HEK293 (cell line): ENCODE results near the gene DZIP3.

Source experiments
- CTCF ChIA-PET: fragments of 350-600 bp; formaldehyde crosslinking; extraction: SDS; loops from one replicate; lab custom pipeline; 2021; ENCODE audit warnings: antibody characterized with exemption; lab: Yijun Ruan, JAX
- POLR2A ChIA-PET: fragments of 300-600 bp; formaldehyde crosslinking; extraction: SDS; loops from one replicate; lab custom pipeline; 2020; ENCODE audit warnings: antibody characterized with exemption, inconsistent platforms; lab: Yijun Ruan, JAX
- H3K27ac ChIP-seq: fragments of 200-500 bp; sonication (Bioruptor generic); 2 replicates; pipeline ENCODE4 v1.5.1; 2014; ENCODE audit warnings: low read depth, low read length, control low read depth, inconsistent platforms; ENCODE audit errors: extremely low read depth
- H3K36me3 ChIP-seq, 2 experiments: fragments of 200-500 bp in 1 of 2; sonication (Bioruptor generic) in 1 of 2; 1 replicate in 1 of 2; 2 replicates in 1 of 2; pipeline ENCODE4 v1.5.1; 2014 to 2017; ENCODE audit warnings: inconsistent platforms in 2 of 2, low read length in 2 of 2; ENCODE audit not compliant: control insufficient read depth in 2 of 2, insufficient read depth in 1 of 2
- H3K4me1 ChIP-seq: fragments of 200-500 bp; sonication (Bioruptor generic); 2 replicates; pipeline ENCODE4 v1.5.1; 2014; ENCODE audit warnings: mild to moderate bottlenecking, low read length, inconsistent platforms; ENCODE audit not compliant: control insufficient read depth, insufficient read depth
- H3K4me3 ChIP-seq: 2 replicates; pipeline ENCODE4 v1.5.1; 2011; ENCODE audit warnings: low read depth, mild to moderate bottlenecking, control low read depth, low read length, moderate library complexity
- H3K9me3 ChIP-seq: fragments of 200-500 bp; sonication (Bioruptor generic); 2 replicates; pipeline ENCODE4 v1.5.1; 2014; ENCODE audit warnings: low read depth, low read length, inconsistent platforms; ENCODE audit not compliant: control insufficient read depth, insufficient read depth
- FEZF1 ChIP-seq: fragments of 450-650 bp; formaldehyde crosslinking; IDR thresholded peaks from 2 replicates; pipeline ENCODE4 v1.5.1; 2016; ENCODE audit warnings: missing biosample characterization, missing genetic modification characterization
- HOXA7 ChIP-seq: sonication (generic); formaldehyde crosslinking; IDR thresholded peaks from 2 replicates; pipeline ENCODE4 v1.8.1; 2022; ENCODE audit warnings: missing genetic modification reagents, borderline replicate concordance
- IKZF3 ChIP-seq: fragments of 450-650 bp; IDR thresholded peaks from 2 replicates; pipeline ENCODE4 v1.5.0; 2018; ENCODE audit warnings: missing biosample characterization, mild to moderate bottlenecking, missing genetic modification characterization, moderate library complexity
- RBAK ChIP-seq: fragments of 450-650 bp; formaldehyde crosslinking; IDR thresholded peaks from 2 replicates; pipeline ENCODE4 v1.5.1; 2016; ENCODE audit warnings: missing biosample characterization, missing genetic modification characterization
- TCF7L2 ChIP-seq: IDR thresholded peaks from 2 replicates; pipeline ENCODE4 v1.6.1; 2011; ENCODE audit warnings: low read depth, mild to moderate bottlenecking, inconsistent platforms, low read length, moderate library complexity, borderline replicate concordance
- ZBTB21 ChIP-seq: fragments of 450-650 bp; formaldehyde crosslinking; IDR thresholded peaks from 2 replicates; pipeline ENCODE4 v1.5.1; 2017; ENCODE audit warnings: missing biosample characterization, missing genetic modification characterization
- ZBTB48 ChIP-seq: fragments of 450-650 bp; formaldehyde crosslinking; IDR thresholded peaks from 2 replicates; pipeline ENCODE4 v1.5.1; 2016; ENCODE audit warnings: missing biosample characterization, missing genetic modification characterization
- ZBTB8A ChIP-seq: fragments of 450-650 bp; formaldehyde crosslinking; IDR thresholded peaks from 2 replicates; pipeline ENCODE4 v1.5.1; 2016; ENCODE audit warnings: missing biosample characterization, missing genetic modification characterization
- ZEB2 ChIP-seq: fragments of 450-650 bp; formaldehyde crosslinking; IDR thresholded peaks from 2 replicates; pipeline ENCODE4 v1.5.1; 2016; ENCODE audit warnings: missing biosample characterization, missing genetic modification characterization
- ZNF10 ChIP-seq: fragments of 450-650 bp; formaldehyde crosslinking; IDR thresholded peaks from 2 replicates; pipeline ENCODE4 v1.5.1; 2017; ENCODE audit warnings: missing biosample characterization, missing genetic modification characterization
- ZNF175 ChIP-seq: fragments of 450-650 bp; formaldehyde crosslinking; IDR thresholded peaks from 2 replicates; pipeline ENCODE4 v1.5.1; 2016; ENCODE audit warnings: missing biosample characterization, missing genetic modification characterization
- ZNF311 ChIP-seq: fragments of 450-650 bp; formaldehyde crosslinking; IDR thresholded peaks from 2 replicates; pipeline ENCODE4 v1.5.1; 2017; ENCODE audit warnings: missing biosample characterization, missing genetic modification characterization, borderline replicate concordance
- ZNF501 ChIP-seq: fragments of 450-650 bp; formaldehyde crosslinking; IDR thresholded peaks from 2 replicates; pipeline ENCODE4 v1.5.1; 2016; ENCODE audit warnings: missing biosample characterization, missing genetic modification characterization
- ZNF664 ChIP-seq: fragments of 450-650 bp; formaldehyde crosslinking; IDR thresholded peaks from 2 replicates; pipeline ENCODE4 v1.5.1; 2016; ENCODE audit warnings: missing biosample characterization, missing genetic modification characterization
- ZNF777 ChIP-seq: fragments of 450-650 bp; formaldehyde crosslinking; IDR thresholded peaks from 2 replicates; pipeline ENCODE4 v1.5.1; 2017; ENCODE audit warnings: missing biosample characterization, missing genetic modification characterization, borderline replicate concordance
- ZNF791 ChIP-seq: fragments of 450-650 bp; formaldehyde crosslinking; IDR thresholded peaks from 2 replicates; pipeline ENCODE4 v1.5.1; 2016; ENCODE audit warnings: missing biosample characterization, missing genetic modification characterization
- ZSCAN23 ChIP-seq: fragments of 450-650 bp; formaldehyde crosslinking; IDR thresholded peaks from 2 replicates; pipeline ENCODE4 v1.5.1; 2016; ENCODE audit warnings: missing biosample characterization, missing genetic modification characterization
- TF ChIP-seq, protein P1 (sequence below): fragments of 450-650 bp; formaldehyde crosslinking; IDR thresholded peaks from 2 replicates; pipeline ENCODE4 v1.5.1; 2016; ENCODE audit warnings: missing biosample characterization, missing genetic modification characterization, low read depth
- TF ChIP-seq, protein P2 (sequence below): fragments of 450-650 bp; formaldehyde crosslinking; conservative IDR thresholded peaks from 2 replicates; pipeline ENCODE4 v1.5.1; 2016; ENCODE audit warnings: low read depth, missing biosample characterization, missing genetic modification characterization

DZIP3 gene

DNA sequence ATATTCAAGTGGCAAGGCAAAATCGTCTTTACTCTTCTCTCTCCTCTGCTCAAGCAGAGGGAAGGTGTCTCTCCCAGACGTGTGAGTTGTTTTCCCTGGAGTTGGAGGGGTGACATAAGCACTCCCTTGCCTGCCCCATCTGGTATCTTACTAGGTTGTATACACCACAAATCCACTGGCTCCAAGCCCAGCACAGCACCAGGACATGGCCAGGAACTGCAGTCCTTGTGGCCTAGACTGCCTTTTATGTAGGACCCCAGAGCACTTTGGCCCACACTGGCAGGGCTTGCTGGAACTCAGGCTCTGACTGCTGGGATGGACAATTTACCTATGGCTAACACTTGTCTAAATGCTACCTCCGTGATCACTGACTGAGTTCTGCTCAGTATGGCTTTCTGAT, 34.0 kb downstream of the DZIP3 start:
- Histone ChIP-seq H3K27ac (no peak overlapping the region), H3K4me1 (no peaks in the 10 kb centered on the region), H3K9me3 (no peaks in the 10 kb centered on the region), H3K36me3 (peaks cover 0 to 52% of the 10 kb centered on the region in 2 experiments; a peak in 1 of 3 replicates), H3K4me3 (no peak overlapping the region)
- ChIA-PET POLR2A (no interaction called here), CTCF (no interaction called here)
- no peak for TF ChIP-seq ZNF777
- TF ChIP-seq ZNF10 (tag by site-specific recombination), result no peak
- TF ChIP-seq RBAK (tag by site-specific recombination), result no peak
- TF ChIP-seq, protein P1, sequence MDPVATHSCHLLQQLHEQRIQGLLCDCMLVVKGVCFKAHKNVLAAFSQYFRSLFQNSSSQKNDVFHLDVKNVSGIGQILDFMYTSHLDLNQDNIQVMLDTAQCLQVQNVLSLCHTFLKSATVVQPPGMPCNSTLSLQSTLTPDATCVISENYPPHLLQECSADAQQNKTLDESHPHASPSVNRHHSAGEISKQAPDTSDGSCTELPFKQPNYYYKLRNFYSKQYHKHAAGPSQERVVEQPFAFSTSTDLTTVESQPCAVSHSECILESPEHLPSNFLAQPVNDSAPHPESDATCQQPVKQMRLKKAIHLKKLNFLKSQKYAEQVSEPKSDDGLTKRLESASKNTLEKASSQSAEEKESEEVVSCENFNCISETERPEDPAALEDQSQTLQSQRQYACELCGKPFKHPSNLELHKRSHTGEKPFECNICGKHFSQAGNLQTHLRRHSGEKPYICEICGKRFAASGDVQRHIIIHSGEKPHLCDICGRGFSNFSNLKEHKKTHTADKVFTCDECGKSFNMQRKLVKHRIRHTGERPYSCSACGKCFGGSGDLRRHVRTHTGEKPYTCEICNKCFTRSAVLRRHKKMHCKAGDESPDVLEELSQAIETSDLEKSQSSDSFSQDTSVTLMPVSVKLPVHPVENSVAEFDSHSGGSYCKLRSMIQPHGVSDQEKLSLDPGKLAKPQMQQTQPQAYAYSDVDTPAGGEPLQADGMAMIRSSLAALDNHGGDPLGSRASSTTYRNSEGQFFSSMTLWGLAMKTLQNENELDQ (tag by site-specific recombination), result no peak
- TF ChIP-seq FEZF1 (tag by site-specific recombination), result no peak
- no peak for TF ChIP-seq ZEB2 (tag by site-specific recombination)
- no peak for TF ChIP-seq ZSCAN23 (tag by site-specific recombination)
- TF ChIP-seq, protein P2, sequence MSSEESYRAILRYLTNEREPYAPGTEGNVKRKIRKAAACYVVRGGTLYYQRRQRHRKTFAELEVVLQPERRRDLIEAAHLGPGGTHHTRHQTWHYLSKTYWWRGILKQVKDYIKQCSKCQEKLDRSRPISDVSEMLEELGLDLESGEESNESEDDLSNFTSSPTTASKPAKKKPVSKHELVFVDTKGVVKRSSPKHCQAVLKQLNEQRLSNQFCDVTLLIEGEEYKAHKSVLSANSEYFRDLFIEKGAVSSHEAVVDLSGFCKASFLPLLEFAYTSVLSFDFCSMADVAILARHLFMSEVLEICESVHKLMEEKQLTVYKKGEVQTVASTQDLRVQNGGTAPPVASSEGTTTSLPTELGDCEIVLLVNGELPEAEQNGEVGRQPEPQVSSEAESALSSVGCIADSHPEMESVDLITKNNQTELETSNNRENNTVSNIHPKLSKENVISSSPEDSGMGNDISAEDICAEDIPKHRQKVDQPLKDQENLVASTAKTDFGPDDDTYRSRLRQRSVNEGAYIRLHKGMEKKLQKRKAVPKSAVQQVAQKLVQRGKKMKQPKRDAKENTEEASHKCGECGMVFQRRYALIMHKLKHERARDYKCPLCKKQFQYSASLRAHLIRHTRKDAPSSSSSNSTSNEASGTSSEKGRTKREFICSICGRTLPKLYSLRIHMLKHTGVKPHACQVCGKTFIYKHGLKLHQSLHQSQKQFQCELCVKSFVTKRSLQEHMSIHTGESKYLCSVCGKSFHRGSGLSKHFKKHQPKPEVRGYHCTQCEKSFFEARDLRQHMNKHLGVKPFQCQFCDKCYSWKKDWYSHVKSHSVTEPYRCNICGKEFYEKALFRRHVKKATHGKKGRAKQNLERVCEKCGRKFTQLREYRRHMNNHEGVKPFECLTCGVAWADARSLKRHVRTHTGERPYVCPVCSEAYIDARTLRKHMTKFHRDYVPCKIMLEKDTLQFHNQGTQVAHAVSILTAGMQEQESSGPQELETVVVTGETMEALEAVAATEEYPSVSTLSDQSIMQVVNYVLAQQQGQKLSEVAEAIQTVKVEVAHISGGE (tag by site-specific recombination), result no peak
- TF ChIP-seq ZBTB21 (tag by site-specific recombination), result no peak
- no peak for TF ChIP-seq ZNF501 (tag by site-specific recombination)
- no peak for TF ChIP-seq TCF7L2
- no peak for TF ChIP-seq ZNF311 (tag by site-specific recombination)
- no peak for TF ChIP-seq ZNF791 (tag by site-specific recombination)

DNA sequence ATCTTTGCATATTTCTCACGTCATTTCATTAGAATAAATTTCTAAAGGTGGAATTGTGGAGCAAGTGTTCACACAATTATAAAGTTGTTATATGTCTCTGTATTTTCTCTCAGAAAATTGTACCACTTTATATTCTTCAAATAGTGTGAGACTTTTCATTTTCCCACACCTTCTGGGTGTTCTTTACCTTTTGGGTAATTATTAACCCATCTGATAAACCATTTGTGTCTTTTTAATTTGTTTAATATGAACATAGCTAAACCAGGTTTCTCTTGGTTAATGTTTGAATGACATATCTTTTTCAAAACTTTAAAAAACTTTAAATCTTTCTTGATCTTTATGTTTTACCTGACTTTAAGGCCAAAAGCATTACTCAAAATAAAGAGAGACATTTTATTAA, 40.5 kb downstream of the DZIP3 start:
- ChIA-PET CTCF (interaction anchor here (0.8 kb wide), 1 partner anchor 394 kb away, joined by 3 read pairs; no protein-coding TSS in a partner anchor), POLR2A (interaction anchor here (0.6 kb wide), 1 partner anchor 133 kb away, joined by 3 read pairs; no protein-coding TSS in a partner anchor)

DNA sequence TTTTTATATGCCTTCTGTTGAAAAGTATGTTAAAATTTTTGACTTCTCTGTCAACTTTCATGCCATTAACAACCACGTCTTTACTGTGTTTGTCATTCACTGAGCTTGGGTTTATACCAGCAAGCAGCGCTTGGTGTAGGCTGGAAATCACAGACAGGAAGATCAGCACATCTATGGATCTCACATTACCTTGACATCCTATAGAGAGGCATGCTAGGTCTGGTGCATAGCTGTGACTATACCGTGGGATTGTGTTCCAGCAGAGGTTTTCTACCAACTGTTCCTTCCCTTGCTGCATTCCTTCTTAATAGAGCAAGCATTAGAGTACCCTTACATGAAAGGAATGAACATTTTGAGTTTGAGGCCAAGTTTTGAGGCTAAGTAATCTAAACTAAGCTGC, 53.0 kb downstream of the DZIP3 start:
- Histone ChIP-seq H3K4me1 (no peaks in the 10 kb centered on the region), H3K9me3 (no peaks in the 10 kb centered on the region), H3K36me3 (peaks cover 0 to 38% of the 10 kb centered on the region in 2 experiments; a peak in 2 of 3 replicates), H3K27ac (no peak overlapping the region), H3K4me3 (no peak overlapping the region)
- CTCF ChIA-PET, result interaction anchor here (0.6 kb wide), 1 partner anchor 440 kb away, joined by 4 read pairs; no protein-coding TSS in a partner anchor
- POLR2A ChIA-PET, result no interaction called here
- TF ChIP-seq ZBTB8A (tag by site-specific recombination), result no peak

More for the DNA sequence above, 40.5 kb downstream of the DZIP3 start:
- Histone ChIP-seq H3K9me3 (no peaks in the 10 kb centered on the region), H3K36me3 (peaks cover 0 to 48% of the 10 kb centered on the region in 2 experiments; a peak in 1 of 3 replicates), H3K27ac (no peak overlapping the region), H3K4me1 (no peaks in the 10 kb centered on the region), H3K4me3 (no peak overlapping the region)
- TF ChIP-seq HOXA7 (CRISPR knock-in tag), result no peak
- no peak for TF ChIP-seq ZBTB48
- TF ChIP-seq ZNF664 (tag by site-specific recombination), result no peak
- no peak for TF ChIP-seq ZNF175 (tag by site-specific recombination)
- no peak for TF ChIP-seq IKZF3 (tag by site-specific recombination)
